DND-41 (cell line): Measurements from ENCODE around the gene CFAP92.

Experiments used
- CTCF ChIP-seq: IDR thresholded peaks from 2 replicates; pipeline ENCODE4 v1.5.1; 2012; ENCODE audit warnings: borderline replicate concordance, low read length, moderate library complexity, mild to moderate bottlenecking; ENCODE audit not compliant: poor library complexity, severe bottlenecking; ENCODE audit errors: extremely low read depth
- EZH2 ChIP-seq: IDR thresholded peaks from 3 replicates; pipeline ENCODE4 v1.6.1; 2012; ENCODE audit warnings: borderline replicate concordance, low read depth, mild to moderate bottlenecking, moderate library complexity, low read length, inconsistent platforms; ENCODE audit not compliant: severe bottlenecking

GRCh38 chr3:128929364-128929763 is 64.5 kb downstream of the CFAP92 start:
- TF ChIP-seq CTCF (no peak), EZH2 (no peak)
